ENCODE measurements around the gene EFCC1.
"Not testable (repeated sequence)": the region's sequence is repeated elsewhere in the genome, so short reads cannot be mapped to it uniquely, and the experiment has no call there.

EFCC1 gene

DNA sequence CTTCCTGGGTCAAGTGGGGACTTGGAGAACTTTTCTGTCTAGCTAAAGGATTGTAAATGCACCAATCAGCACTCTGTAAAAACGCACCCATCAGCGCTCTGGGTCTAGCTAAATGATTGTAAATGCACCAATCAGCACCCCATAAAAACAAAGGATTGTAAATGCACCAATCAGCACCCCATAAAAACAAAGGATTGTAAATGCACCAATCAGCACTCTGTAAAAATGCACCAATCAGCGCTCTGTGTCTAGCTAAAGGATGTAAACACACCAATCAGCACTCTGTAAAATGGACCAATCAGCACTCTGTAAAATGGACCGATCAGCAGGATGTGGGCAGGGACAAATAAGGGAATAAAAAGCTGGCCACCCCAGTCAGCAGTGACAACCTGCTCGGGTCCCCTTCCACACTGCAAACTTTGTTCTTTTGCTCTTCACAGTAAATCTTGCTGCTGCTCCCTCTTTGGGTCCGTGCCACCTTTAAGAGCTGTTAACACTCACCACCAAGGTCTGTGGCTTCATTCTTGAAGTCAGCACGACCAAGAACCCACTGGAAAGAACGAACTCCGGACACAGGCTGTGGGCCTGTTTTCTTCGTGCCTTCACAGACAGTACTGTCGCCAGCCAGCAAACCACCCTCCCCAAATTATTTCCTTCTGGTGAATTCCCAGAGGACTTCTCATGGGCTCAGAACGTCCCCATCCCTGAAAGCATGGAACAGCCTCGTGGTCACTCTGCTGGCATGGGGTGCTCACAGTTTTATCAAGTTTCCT is 68.4 kb downstream of the EFCC1 start:
- not testable (repeated sequence) for H3K4me3 ChIP-seq (ENCODE audit: low read depth, low read length); H3K4me1 ChIP-seq (ENCODE audit: control insufficient read depth, insufficient read depth, low read length); H3K27me3 ChIP-seq (ENCODE audit: control insufficient read depth, insufficient read depth, low read length); H3K9ac ChIP-seq (ENCODE audit: low read length); H3K9me3 ChIP-seq (ENCODE audit: control insufficient read depth, insufficient read depth, low read depth, low read length); H3K27ac ChIP-seq (ENCODE audit: low read depth, low read length); H3K36me3 ChIP-seq (ENCODE audit: control insufficient read depth, insufficient read depth, low read length)

DNA sequence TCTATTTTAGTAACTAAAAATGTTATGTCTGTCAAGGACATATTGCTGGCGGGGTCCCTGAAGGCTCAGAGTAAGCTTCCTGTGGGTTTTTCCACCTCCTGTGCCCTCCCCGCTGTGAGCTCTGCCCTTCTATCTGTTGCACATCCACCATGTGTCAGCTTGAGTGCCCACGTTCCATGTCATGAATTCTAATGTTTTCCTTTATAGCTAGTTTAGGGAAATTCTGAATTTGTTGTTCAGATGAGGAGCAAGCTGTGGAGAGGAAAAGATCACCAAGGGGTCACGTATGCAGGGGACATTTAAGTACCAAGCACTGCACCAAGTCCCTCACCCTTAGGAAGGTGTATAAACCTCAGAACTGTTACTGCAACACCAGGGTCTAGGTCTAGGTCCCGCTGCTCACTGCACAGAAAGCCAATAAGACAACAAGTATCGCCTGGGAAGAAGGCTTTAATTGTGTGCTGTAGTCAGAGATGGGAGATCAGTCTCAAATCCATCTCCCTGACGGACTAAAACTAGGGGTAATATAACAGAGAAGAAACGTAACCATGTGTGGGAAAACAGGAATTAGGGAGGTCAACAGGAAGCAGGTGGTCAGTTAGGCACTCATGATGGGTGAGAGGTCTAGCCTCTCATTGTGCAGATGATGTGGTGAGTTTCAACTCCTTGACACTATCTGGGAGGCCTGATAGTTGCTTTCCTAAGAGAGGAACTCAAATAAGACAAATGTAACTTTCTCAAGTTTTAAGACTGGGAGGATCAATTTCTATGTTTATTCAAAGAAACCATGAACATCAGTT is 69.2 kb downstream of the EFCC1 start:
- peaks cover 3% of the 10 kb centered on the region; the same call in 1 of the 2 replicates for H3K9me3 ChIP-seq (ENCODE audit: control insufficient read depth, insufficient read depth, low read depth, low read length)
- H3K4me1 ChIP-seq (ENCODE audit: control insufficient read depth, insufficient read depth, low read length) = no peaks in the 10 kb centered on the region
- H3K9ac ChIP-seq (ENCODE audit: low read length) = no peak overlapping the region
- no peak overlapping the region for H3K27ac ChIP-seq (ENCODE audit: low read depth, low read length)
- H3K4me3 ChIP-seq (ENCODE audit: low read depth, low read length) = no peak overlapping the region
- no peaks in the 10 kb centered on the region for H3K27me3 ChIP-seq (ENCODE audit: control insufficient read depth, insufficient read depth, low read length)
- H3K36me3 ChIP-seq (ENCODE audit: control insufficient read depth, insufficient read depth, low read length) = no peaks in the 10 kb centered on the region

DNA sequence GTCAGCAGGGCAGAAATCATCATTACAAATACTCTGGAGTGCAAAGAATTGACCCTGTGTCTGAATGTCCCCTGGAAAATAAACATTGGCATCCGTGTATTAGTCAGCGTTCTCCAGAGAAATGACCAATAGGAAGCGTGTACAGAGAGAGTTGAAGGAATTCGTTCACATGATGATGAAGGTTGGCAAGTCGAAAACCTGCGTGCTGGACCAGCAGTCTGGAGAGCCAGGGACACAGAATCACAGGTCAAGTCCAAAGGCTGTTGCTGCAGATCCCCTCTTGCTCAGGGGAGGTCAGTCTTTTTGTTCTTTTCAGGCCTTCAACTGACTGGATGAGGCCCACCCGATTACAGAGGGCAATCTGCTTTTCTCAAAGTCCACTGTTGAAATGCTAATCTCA is 76.1 kb downstream of the EFCC1 start:
- Histone ChIP-seq H3K9me3 (ENCODE audit: control insufficient read depth, insufficient read depth, low read depth, low read length) (no peaks in the 10 kb centered on the region), H3K9ac (ENCODE audit: low read length) (no peak overlapping the region), H3K4me3 (ENCODE audit: low read depth, low read length) (no peak overlapping the region), H3K27me3 (ENCODE audit: control insufficient read depth, insufficient read depth, low read length) (no peaks in the 10 kb centered on the region), H3K27ac (ENCODE audit: low read depth, low read length) (no peak overlapping the region), H3K4me1 (ENCODE audit: control insufficient read depth, insufficient read depth, low read length) (no peaks in the 10 kb centered on the region), H3K36me3 (ENCODE audit: control insufficient read depth, insufficient read depth, low read length) (no peaks in the 10 kb centered on the region)

DNA sequence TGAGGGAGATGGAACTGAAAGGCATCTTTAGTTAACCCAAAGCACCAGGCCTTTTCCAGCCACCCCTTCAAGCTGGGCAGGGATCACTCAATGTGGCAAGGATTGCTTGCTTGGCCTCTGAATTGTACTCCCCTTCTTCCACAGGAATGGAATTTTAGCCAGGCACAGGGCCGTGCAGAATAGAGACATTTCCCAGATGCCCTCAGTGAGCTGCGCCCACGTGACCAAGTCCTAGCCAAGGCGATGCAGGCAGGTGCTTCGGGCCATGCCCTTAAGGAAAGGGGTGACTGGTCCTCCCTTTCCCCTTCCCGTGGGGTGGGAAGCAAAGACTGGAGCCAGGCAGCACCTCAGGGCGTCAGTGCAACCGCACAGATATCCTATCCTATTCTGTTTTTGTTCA is 77.4 kb downstream of the EFCC1 start:
- no peaks in the 10 kb centered on the region for H3K9me3 ChIP-seq (ENCODE audit: control insufficient read depth, insufficient read depth, low read depth, low read length)
- no peak overlapping the region for H3K27ac ChIP-seq (ENCODE audit: low read depth, low read length)
- no peaks in the 10 kb centered on the region for H3K27me3 ChIP-seq (ENCODE audit: control insufficient read depth, insufficient read depth, low read length)
- no peaks in the 10 kb centered on the region for H3K4me1 ChIP-seq (ENCODE audit: control insufficient read depth, insufficient read depth, low read length)
- H3K4me3 ChIP-seq (ENCODE audit: low read depth, low read length) = no peak overlapping the region
- no peaks in the 10 kb centered on the region for H3K36me3 ChIP-seq (ENCODE audit: control insufficient read depth, insufficient read depth, low read length)
- H3K9ac ChIP-seq (ENCODE audit: low read length) = no peak overlapping the region

DNA sequence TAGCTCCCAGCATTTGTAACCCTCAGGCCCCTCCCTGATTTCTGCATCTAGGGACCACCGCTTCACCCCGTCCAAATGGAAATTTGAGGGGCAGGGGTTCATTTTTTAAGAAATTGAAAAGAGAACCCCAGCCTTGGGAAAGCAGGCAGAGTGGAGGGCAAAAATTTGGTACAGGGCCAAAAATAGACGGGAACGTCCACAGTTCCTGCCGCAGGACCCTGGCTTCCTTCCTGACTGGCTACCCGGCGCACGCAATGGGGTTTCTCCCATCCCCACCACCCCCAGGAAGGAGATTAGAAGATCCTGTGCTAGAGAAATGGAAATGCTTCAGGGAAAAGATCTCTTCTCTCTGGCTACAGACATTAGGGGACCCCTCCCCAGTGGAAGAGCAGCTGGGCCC is 80.4 kb downstream of the EFCC1 start:
- H3K27me3 ChIP-seq (ENCODE audit: control insufficient read depth, insufficient read depth, low read length) = no peaks in the 10 kb centered on the region
- no peak overlapping the region for H3K9ac ChIP-seq (ENCODE audit: low read length)
- H3K4me1 ChIP-seq (ENCODE audit: control insufficient read depth, insufficient read depth, low read length) = no peaks in the 10 kb centered on the region
- no peak overlapping the region for H3K27ac ChIP-seq (ENCODE audit: low read depth, low read length)
- H3K9me3 ChIP-seq (ENCODE audit: control insufficient read depth, insufficient read depth, low read depth, low read length) = no peaks in the 10 kb centered on the region
- no peaks in the 10 kb centered on the region for H3K36me3 ChIP-seq (ENCODE audit: control insufficient read depth, insufficient read depth, low read length)
- H3K4me3 ChIP-seq (ENCODE audit: low read depth, low read length) = no peak overlapping the region

DNA sequence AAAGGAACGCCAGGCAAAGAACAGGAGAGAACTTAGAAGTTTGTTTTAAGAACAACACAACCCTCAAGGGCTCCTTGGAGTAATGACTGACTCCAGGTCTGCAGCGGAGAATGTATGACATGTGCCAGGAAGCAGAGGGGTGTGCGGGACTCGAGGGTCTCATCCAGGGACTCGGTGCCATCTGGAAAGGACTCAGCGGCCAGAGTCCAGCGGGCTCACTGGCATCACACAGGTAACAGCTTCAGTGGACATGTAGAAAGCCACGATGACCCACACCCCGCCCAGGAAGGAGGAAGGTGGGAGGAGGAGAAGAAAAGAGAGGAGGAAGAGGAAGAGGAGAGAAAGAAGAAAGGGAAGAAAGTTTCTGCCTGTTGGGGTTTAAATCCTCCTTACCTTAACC is 80.9 kb downstream of the EFCC1 start:
- no peaks in the 10 kb centered on the region for H3K9me3 ChIP-seq (ENCODE audit: control insufficient read depth, insufficient read depth, low read depth, low read length)
- H3K27ac ChIP-seq (ENCODE audit: low read depth, low read length) = no peak overlapping the region
- H3K9ac ChIP-seq (ENCODE audit: low read length) = no peak overlapping the region

DNA sequence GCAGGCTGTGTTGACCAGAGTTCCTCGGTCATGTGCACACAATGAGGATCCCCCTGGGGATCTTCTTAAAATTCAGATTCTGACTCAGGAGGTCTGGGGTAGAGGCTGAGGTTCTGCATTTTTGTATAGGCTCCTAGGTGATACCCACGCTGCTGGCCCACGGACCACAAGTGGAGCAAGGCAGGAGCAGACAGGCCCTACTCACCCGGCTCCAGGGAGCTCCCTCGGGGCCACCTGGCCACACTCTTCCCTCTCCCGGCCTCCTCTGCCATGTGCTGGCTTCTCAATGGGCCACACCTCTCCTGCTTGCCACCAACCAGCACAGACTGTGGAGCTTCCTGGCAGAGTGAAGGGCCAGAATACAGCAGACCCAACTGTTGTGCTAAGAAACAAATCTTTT is 83.4 kb downstream of the EFCC1 start:
- H3K9ac ChIP-seq (ENCODE audit: low read length) = no peak overlapping the region
- no peaks in the 10 kb centered on the region for H3K27me3 ChIP-seq (ENCODE audit: control insufficient read depth, insufficient read depth, low read length)
- H3K36me3 ChIP-seq (ENCODE audit: control insufficient read depth, insufficient read depth, low read length) = no peaks in the 10 kb centered on the region
- H3K4me3 ChIP-seq (ENCODE audit: low read depth, low read length) = no peak overlapping the region
- H3K27ac ChIP-seq (ENCODE audit: low read depth, low read length) = no peak overlapping the region
- no peaks in the 10 kb centered on the region for H3K4me1 ChIP-seq (ENCODE audit: control insufficient read depth, insufficient read depth, low read length)
- H3K9me3 ChIP-seq (ENCODE audit: control insufficient read depth, insufficient read depth, low read depth, low read length) = no peaks in the 10 kb centered on the region

More for the DNA sequence above, 80.9 kb downstream of the EFCC1 start:
- Histone ChIP-seq H3K4me1 (ENCODE audit: control insufficient read depth, insufficient read depth, low read length) (no peaks in the 10 kb centered on the region), H3K27me3 (ENCODE audit: control insufficient read depth, insufficient read depth, low read length) (no peaks in the 10 kb centered on the region), H3K4me3 (ENCODE audit: low read depth, low read length) (no peak overlapping the region), H3K36me3 (ENCODE audit: control insufficient read depth, insufficient read depth, low read length) (no peaks in the 10 kb centered on the region)

DNA sequence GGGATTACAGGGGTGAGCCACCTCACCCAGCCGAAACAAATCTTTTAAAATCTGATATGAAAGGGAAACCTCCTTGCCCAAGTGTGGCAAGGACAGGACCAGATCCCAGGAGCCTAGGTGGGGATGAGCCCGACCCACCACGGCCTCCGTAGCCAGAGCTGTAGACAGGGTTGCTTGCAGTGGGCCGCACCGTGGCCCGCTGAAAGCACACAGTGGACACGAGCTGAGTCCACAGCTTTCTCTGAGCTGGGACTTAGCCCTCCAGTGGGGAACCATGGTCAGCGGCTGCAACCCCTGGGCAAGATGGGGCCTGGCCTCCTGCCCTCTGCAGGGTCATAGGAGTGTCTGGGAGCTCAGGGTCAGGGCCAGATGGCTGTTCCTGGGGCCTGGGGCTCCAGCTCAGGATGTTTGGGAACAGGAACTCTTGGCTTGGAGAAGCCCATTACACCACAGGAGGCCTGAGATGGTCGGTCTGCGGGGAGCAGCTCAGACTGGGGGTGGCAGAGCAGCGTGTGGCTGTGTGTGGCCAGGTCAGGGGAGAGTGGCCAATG is 84.1 kb downstream of the EFCC1 start:
- no peaks in the 10 kb centered on the region for H3K4me1 ChIP-seq (ENCODE audit: control insufficient read depth, insufficient read depth, low read length)

DNA sequence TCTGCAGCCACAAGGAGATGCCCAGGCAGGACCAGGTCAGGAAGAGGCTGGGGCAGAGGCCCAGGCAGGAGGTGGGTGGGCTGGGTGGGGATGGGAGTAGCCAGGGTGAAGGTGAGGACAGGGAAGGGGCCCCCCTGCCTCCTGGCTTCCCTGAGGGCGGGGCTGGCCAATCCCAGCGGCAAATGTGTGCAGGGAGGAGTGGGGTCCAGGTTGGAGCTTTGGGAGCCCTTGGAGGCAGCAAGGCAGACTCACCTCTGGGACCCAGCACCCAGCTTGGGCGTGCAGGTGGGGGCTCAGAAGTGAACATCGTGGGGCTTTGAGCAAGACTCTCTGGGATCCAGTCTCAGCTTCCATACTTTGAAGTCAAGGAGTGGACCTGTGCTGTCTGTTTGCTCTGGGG is 84.7 kb downstream of the EFCC1 start:
- Histone ChIP-seq H3K9ac (ENCODE audit: low read length) (no peak overlapping the region), H3K36me3 (ENCODE audit: control insufficient read depth, insufficient read depth, low read length) (no peaks in the 10 kb centered on the region), H3K27me3 (ENCODE audit: control insufficient read depth, insufficient read depth, low read length) (no peaks in the 10 kb centered on the region), H3K4me3 (ENCODE audit: low read depth, low read length) (no peak overlapping the region), H3K9me3 (ENCODE audit: control insufficient read depth, insufficient read depth, low read depth, low read length) (no peaks in the 10 kb centered on the region), H3K4me1 (ENCODE audit: control insufficient read depth, insufficient read depth, low read length) (no peaks in the 10 kb centered on the region), H3K27ac (ENCODE audit: low read depth, low read length) (no peak overlapping the region)

More for the DNA sequence above, 84.1 kb downstream of the EFCC1 start:
- Histone ChIP-seq H3K27ac (ENCODE audit: low read depth, low read length) (no peak overlapping the region), H3K9ac (ENCODE audit: low read length) (no peak overlapping the region), H3K27me3 (ENCODE audit: control insufficient read depth, insufficient read depth, low read length) (no peaks in the 10 kb centered on the region), H3K36me3 (ENCODE audit: control insufficient read depth, insufficient read depth, low read length) (no peaks in the 10 kb centered on the region), H3K4me3 (ENCODE audit: low read depth, low read length) (no peak overlapping the region), H3K9me3 (ENCODE audit: control insufficient read depth, insufficient read depth, low read depth, low read length) (no peaks in the 10 kb centered on the region)

DNA sequence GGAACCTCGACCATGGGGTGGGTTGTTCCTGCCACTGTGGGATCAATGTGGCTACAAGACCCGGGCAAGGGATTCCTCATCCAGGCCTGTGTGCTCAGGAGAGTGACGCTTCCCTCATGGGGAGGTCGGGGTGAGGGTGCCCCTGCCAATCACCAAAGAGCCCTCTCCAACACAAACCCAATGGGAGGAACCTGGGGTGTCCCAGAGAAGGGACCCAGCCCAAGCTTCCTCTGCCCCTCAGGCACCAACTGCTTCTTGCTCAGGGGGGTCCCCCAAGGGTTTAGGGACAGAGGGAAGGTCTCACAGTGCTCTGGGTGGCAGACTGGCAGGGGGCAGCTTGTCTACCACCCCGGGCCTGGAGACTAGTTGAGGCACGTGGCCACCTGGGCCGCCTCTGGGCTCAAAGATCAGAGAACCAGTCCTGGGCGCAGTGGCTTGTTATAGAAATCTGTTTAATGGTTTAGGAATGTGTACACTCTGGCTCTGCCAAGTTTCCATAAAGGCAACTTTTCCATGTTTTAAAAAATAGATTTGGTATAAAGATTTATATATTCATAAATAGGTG is 86.1 kb downstream of the EFCC1 start:
- Histone ChIP-seq H3K4me1 (ENCODE audit: control insufficient read depth, insufficient read depth, low read length) (no peaks in the 10 kb centered on the region), H3K4me3 (ENCODE audit: low read depth, low read length) (no peak overlapping the region), H3K27me3 (ENCODE audit: control insufficient read depth, insufficient read depth, low read length) (no peaks in the 10 kb centered on the region), H3K27ac (ENCODE audit: low read depth, low read length) (no peak overlapping the region), H3K36me3 (ENCODE audit: control insufficient read depth, insufficient read depth, low read length) (peaks cover 8% of the 10 kb centered on the region), H3K9ac (ENCODE audit: low read length) (no peak overlapping the region), H3K9me3 (ENCODE audit: control insufficient read depth, insufficient read depth, low read depth, low read length) (no peaks in the 10 kb centered on the region)

DNA sequence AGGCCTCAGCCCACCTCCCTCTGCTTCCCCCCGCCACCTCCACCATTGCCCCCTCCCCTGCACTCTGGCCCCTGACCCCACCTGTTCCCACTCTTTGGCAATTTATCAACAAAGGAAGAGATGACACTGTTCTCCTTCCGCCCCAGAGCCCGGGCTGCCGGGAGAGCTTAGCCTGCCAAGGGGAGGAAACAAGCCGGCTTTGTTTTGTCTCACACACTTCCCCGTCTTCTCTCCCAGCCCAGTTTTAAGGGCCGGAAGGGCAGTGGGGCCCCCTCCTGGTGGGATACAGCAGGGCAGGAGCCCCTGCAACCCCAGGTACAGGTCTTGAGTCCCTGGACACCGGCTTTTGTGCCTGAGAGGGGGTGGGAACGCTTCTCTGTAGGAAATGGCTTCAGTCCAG is 86.8 kb downstream of the EFCC1 start:
- H3K9ac ChIP-seq (ENCODE audit: low read length); H3K27ac ChIP-seq (ENCODE audit: low read depth, low read length); H3K4me3 ChIP-seq (ENCODE audit: low read depth, low read length); H3K4me1 ChIP-seq (ENCODE audit: control insufficient read depth, insufficient read depth, low read length); H3K9me3 ChIP-seq (ENCODE audit: control insufficient read depth, insufficient read depth, low read depth, low read length); H3K27me3 ChIP-seq (ENCODE audit: control insufficient read depth, insufficient read depth, low read length): not testable (repeated sequence)
- peaks cover 11% of the 10 kb centered on the region for H3K36me3 ChIP-seq (ENCODE audit: control insufficient read depth, insufficient read depth, low read length)

All from HUES6 (cell line).